BE2C (cell line): Measurements from ENCODE around the gene SHC4.

Experiments
- DNase-seq: peaks from one replicate; pipeline ENCODE4 v3.0.0-alpha.2; 2020
- H3K27me3 ChIP-seq: fragments of 250-450 bp; sonication (Bioruptor Pico); 2 replicates; pipeline ENCODE4 v1.5.1; 2020; ENCODE audit warnings: mild to moderate bottlenecking
- H3K36me3 ChIP-seq: fragments of 250-450 bp; sonication (Bioruptor Pico); 2 replicates; pipeline ENCODE4 v1.5.1; 2020; ENCODE audit warnings: mild to moderate bottlenecking
- H3K4me1 ChIP-seq: fragments of 250-450 bp; sonication (Bioruptor Pico); 2 replicates; pipeline ENCODE4 v1.5.1; 2020
- H3K4me3 ChIP-seq: 2 replicates; pipeline ENCODE4 v1.5.1; 2011; ENCODE audit warnings: low read depth, low read length
- H3K9me3 ChIP-seq: fragments of 250-450 bp; sonication (Bioruptor Pico); 2 replicates; pipeline ENCODE4 v1.5.1; 2020
- TF ChIP-seq, protein P1 (sequence below): IDR thresholded peaks from 2 replicates; pipeline ENCODE4 v1.5.1; 2012; ENCODE audit warnings: mild to moderate bottlenecking, low read depth, low read length

The SHC4 gene

DNA sequence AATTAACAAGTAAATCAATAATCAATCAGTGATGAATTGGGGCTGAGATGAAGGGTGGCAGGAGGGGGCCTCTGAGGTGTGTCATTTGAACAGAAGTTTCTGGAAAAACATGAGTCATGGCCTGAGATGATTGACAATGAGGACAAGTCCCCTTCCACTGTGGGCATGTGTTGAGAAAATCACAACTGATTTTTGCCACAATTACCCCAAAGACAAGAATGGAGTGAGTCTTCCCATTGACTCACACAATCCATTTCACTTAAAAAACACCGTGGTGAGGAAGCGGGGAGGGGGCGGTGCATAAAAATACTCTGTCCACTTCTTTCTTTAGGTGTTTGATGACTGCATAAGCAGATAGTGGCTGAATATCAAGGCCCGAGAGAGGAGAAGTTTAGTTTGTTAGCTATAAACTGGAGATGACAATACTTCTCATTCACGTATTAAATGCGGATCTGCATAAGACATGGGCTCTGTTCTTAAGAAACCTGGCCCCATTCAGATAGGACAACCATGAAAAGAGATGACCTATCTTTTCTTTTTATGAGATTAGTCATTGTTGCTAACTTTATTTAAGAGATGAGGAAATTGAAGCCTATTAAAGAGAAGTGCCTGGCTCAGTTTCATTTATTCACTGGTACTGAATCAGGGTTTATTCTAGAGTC lies 34.7 kb downstream of the SHC4 start:
- TF ChIP-seq, protein P1, sequence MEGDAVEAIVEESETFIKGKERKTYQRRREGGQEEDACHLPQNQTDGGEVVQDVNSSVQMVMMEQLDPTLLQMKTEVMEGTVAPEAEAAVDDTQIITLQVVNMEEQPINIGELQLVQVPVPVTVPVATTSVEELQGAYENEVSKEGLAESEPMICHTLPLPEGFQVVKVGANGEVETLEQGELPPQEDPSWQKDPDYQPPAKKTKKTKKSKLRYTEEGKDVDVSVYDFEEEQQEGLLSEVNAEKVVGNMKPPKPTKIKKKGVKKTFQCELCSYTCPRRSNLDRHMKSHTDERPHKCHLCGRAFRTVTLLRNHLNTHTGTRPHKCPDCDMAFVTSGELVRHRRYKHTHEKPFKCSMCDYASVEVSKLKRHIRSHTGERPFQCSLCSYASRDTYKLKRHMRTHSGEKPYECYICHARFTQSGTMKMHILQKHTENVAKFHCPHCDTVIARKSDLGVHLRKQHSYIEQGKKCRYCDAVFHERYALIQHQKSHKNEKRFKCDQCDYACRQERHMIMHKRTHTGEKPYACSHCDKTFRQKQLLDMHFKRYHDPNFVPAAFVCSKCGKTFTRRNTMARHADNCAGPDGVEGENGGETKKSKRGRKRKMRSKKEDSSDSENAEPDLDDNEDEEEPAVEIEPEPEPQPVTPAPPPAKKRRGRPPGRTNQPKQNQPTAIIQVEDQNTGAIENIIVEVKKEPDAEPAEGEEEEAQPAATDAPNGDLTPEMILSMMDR: no peak
- peaks cover 5% of the 10 kb centered on the region; the same call in 1 of the 2 replicates for H3K4me1 ChIP-seq
- no peak for DNase-seq
- H3K27me3 ChIP-seq: no peaks in the 10 kb centered on the region
- no peaks in the 10 kb centered on the region for H3K36me3 ChIP-seq
- H3K4me3 ChIP-seq: no peak overlapping the region
- H3K9me3 ChIP-seq: no peaks in the 10 kb centered on the region

DNA sequence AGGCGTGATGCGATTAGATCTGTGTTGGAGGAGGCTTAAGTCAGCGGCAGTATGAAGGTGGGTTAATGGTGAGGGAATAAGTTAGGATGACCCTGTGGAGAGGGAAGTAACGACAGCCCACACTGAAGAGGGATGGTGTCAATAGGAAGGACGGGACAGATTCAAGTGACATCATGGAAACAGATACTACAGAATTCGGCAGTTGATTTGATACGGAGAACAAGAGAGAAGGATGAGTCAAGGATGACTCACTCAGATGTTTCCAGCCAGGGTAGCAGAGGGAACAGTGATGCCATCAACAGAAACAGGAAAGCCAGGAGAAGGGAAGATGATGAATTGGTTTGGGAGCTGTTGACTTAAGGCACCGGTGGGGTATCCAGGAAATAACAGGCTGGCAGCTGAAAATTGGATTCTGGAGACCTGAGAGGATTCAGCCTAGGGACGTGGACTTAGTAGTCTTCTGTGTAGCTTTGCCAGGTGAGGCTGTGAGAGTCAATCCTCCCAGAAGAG lies 38.0 kb downstream of the SHC4 start:
- peak; percentile 31 for DNase-seq
- Histone ChIP-seq H3K4me3 (peak overlapping the region; percentile 27), H3K27me3 (no peaks in the 10 kb centered on the region), H3K4me1 (peaks cover 5% of the 10 kb centered on the region; the same call in 1 of the 2 replicates), H3K36me3 (no peaks in the 10 kb centered on the region), H3K9me3 (no peaks in the 10 kb centered on the region)
- TF ChIP-seq, protein P1: no peak

DNA sequence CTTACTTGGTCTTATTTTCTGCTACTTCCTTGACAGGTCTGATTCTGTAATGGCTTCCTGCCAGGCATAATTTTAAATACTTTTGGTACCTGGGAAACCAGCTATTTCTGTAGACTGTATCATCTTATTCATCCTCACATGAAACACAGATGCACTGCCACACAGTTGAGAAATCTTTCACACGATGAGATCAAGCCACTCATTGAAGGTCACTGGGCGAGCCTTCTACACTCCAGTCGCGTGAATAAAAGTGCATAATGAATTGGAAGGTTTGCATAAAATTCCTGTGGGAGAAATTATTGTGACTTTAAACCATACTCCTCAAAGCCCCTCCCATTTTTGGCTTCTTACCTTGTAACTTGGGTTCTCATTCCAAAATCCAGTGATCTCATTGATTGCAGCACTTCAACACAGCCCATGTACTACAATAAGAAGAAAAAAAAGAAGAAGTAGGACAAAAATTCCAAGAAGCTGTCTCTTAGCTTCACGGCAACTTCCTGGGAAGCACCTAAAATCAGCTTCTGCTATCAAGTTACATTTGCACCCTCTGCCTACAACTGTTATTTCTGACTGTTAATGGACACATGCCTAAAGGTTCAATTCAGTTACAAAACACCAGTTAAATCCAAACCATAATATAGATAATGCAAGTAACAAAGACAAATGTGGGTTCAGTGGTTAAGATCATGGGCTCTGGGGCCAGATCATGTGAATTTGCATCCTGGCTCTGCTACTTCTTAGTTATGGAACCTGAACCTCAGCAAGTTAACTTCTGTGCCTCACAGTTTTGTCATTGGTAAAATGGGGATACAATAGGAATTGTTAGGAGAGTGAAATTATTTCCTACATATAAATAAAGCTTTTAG lies 39.0 kb downstream of the SHC4 start:
- H3K4me1 ChIP-seq: peaks cover 5% of the 10 kb centered on the region; the same call in 1 of the 2 replicates
- H3K27me3 ChIP-seq: no peaks in the 10 kb centered on the region
- TF ChIP-seq, protein P1: no peak
- no peak overlapping the region for H3K4me3 ChIP-seq
- DNase-seq: no peak
- no peaks in the 10 kb centered on the region for H3K36me3 ChIP-seq
- H3K9me3 ChIP-seq: no peaks in the 10 kb centered on the region

DNA sequence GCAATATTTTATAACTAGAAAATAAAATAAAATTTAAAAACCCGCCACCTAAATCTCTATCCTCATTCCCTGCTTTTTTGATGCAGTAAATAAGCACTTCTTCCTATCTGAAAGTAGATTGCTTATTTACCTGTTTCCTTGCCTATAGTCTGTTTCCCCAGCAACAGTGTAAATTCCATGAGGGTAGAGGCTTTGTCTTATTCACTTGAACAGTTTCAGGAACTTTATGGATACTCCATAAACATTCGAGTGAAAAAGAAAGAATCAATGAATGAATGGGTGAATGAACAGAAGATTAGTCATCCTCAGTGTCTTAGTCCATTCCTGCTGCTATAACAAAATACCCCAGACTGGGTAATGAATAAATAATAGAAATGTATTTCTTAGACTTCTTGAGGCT lies 41.7 kb downstream of the SHC4 start:
- DNase-seq: no peak
- 0 out of 2 replicates have a peak, but pooled peaks cover 3% of the 10 kb centered on the region for H3K27me3 ChIP-seq
- TF ChIP-seq, protein P1: no peak
- H3K36me3 ChIP-seq: no peaks in the 10 kb centered on the region
- H3K4me1 ChIP-seq: peaks cover 5% of the 10 kb centered on the region; the same call in 1 of the 2 replicates
- H3K4me3 ChIP-seq: no peak overlapping the region
- no peaks in the 10 kb centered on the region for H3K9me3 ChIP-seq

DNA sequence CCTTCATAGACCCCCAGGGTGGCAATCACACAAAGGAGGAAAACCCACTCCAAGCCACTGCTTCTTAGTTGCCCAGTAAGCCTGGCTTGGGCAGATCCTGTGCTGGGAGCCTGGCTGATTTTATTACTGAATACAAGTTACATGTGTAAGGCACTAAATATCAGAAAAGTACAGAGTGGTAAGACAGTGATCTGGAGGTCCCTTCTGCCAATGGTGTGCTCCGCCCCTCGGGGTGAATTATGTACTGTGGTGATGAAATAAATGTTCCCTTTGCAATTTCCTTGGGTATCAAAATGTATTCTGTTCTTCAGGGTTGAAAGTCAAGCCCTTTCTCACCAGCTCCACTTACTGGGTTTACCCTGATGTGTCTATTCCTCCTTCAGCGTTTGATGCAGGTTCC lies 47.0 kb downstream of the SHC4 start:
- H3K4me3 ChIP-seq: no peak overlapping the region
- no peaks in the 10 kb centered on the region for H3K9me3 ChIP-seq
- H3K4me1 ChIP-seq: no peaks in the 10 kb centered on the region
- no peak for DNase-seq
- H3K27me3 ChIP-seq: 0 out of 2 replicates have a peak, but pooled peaks cover 3% of the 10 kb centered on the region
- TF ChIP-seq, protein P1: no peak
- no peaks in the 10 kb centered on the region for H3K36me3 ChIP-seq
